ENCODE measurements around the gene LSS. TPM values are rescaled to one million over a fixed set of nuclear protein-coding genes. Genes with fewer than 3 reads are reported as not detected.
"Not testable (repeated sequence)": the region's sequence is repeated elsewhere in the genome, so short reads cannot be mapped to it uniquely, and the experiment has no call there.

The LSS gene
- total RNA-seq, 1 donor from 2014 or later: 19.7 TPM

DNA sequence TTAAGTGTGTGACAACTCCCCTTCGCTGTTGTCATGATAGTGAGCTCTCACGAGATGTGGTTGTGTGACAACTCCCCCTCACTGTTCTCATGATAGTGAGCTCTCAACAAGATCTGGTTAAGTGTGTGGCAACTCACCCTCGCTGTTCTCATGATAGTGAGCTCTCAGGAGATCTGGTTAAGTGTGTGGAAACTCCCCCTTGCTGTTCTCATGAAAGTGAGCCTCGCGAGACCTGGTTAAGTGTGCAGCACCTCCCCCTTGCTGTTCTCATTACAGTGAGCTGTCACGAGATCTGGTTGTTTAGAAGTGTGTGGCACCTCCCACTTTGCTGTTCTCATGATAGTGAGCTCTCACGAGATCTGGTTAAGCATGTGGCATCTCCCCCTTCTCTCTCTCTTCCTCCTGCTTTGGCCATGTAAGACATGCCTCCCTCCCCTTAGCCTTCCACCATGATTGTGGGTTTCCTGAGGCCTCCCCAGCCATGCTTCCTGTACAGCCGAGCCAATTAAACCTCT is 25.1 kb upstream of the LSS start:
- peak overlapping the region; percentile 61 for H3K4me3 Mint-ChIP-seq
- peak; percentile 89 for DNase-seq
- intact Hi-C loops (cut with micrococcal nuclease): loop anchor here (1.0 to 5.0 kb wide), 3 partner anchors 25 to 69 kb away; partner anchors contain the start of genes C21orf58, LSS, PCNT and YBEY
- H3K27me3 Mint-ChIP-seq: no peaks in the 10 kb centered on the region
- peaks cover 29% of the 10 kb centered on the region for H3K4me1 Mint-ChIP-seq
- no peaks in the 10 kb centered on the region for H3K9me3 Mint-ChIP-seq
- H3K36me3 Mint-ChIP-seq (ENCODE audit: low read depth): peaks cover 79% of the 10 kb centered on the region
- H3K27ac Mint-ChIP-seq: peak overlapping the region; percentile 91

DNA sequence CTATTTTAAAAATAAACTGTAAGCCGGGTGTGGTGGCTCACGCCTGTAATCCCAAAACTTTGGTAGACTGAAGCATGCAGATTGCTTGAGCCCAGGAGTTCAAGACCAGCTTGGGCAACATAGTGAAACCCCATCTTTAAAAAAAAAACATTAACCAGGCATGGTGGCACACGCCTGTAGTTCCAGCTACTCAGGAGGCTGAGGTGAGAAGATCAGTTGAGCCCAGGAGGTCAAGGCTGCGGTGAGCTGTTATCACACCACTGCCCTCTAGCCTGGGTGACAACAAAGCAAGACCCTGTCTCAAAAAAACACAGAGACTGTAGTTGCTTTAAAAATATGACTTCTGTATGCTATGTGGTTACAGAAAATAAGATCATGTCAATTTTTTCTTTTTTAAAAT is 24.3 kb upstream of the LSS start:
- intact Hi-C loops (cut with micrococcal nuclease): loop anchor here (1.0 to 5.0 kb wide), 3 partner anchors 24 to 69 kb away; partner anchors contain the start of genes C21orf58, LSS, PCNT and YBEY
- Mint-ChIP-seq H3K27ac (no peak overlapping the region), H3K9me3 (no peaks in the 10 kb centered on the region), H3K4me3 (no peak overlapping the region), H3K36me3 (ENCODE audit: low read depth) (peaks cover 77% of the 10 kb centered on the region), H3K4me1 (peaks cover 29% of the 10 kb centered on the region), H3K27me3 (no peaks in the 10 kb centered on the region)
- no peak for DNase-seq

DNA sequence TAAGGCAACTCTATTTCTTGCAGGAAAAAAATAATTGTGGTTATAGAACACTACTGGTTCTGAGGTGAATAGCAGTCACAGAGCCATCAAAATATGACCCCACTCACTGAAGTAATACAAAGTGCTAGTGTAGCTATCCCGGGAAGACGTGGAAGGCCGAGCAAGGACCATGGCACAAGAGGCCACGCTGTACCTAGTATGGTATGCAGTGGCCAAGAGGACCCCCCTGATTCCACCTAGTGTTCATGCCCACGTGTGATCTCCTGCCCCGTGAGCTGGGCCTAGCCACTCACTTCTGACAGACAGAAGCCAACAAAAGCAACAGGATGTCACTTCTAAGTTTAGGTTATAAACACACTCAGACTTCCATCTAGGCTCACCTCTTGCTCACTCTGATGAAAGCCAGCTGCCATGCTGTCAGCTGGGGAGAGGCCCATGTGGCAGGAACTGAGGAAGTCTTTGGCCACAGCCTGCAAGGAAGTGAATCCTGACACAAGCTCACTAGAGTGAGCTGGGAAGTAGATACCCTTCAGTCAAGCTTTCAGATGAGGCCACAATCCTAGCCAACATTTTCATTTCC is 21.7 kb upstream of the LSS start:
- Mint-ChIP-seq H3K36me3 (ENCODE audit: low read depth) (peaks cover 74% of the 10 kb centered on the region), H3K4me1 (peaks cover 29% of the 10 kb centered on the region), H3K27ac (peak overlapping the region; percentile 65), H3K9me3 (no peaks in the 10 kb centered on the region), H3K27me3 (no peaks in the 10 kb centered on the region), H3K4me3 (no peak overlapping the region)
- no peak for DNase-seq
- intact Hi-C loops (cut with micrococcal nuclease): loop anchor here (5.0 kb wide), 1 partner anchor 72 kb away; the partner anchor contains the start of genes C21orf58 and PCNT

DNA sequence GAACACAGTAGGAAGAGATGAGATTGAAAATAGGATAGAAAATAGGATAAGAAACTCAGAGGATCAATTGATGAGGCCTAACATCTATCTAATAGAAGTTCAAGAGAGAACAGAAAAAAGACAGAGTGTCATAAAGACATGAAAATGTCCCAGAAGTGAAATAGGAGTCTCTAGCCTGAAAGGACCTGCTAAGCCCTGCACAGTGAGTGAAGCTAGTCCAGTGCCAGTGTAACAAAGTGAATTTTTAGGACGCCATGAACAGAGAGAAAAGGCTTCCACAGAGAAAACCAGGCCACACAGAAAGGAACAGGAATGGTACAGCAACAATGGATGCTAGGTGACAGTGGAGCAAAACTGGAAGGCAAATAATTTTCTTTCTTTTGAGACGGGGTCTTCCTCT is 20.3 kb upstream of the LSS start:
- peaks cover 19% of the 10 kb centered on the region for H3K4me1 Mint-ChIP-seq
- H3K9me3 Mint-ChIP-seq: no peaks in the 10 kb centered on the region
- H3K36me3 Mint-ChIP-seq (ENCODE audit: low read depth): peaks cover 69% of the 10 kb centered on the region
- no peak for DNase-seq
- intact Hi-C loops (cut with micrococcal nuclease): no loop called here
- no peak overlapping the region for H3K27ac Mint-ChIP-seq
- H3K4me3 Mint-ChIP-seq: no peak overlapping the region
- no peaks in the 10 kb centered on the region for H3K27me3 Mint-ChIP-seq

DNA sequence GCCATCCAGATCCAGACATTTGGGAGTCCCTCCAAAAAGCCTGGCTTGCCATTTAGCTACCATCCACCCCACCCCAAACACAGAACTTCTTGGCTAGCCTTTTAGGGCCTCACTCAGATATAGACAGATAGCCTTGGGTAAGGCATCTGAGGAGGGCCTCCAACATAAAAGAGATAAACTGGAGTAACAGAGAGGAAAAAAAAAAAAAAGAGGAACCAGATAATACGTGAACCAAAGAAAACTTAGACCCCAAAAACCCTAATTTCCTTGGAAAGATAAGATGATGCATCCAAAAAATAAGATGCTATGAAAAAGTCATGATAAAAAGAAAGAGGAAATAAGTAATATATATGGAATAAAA is 19.8 kb upstream of the LSS start:
- intact Hi-C loops (cut with micrococcal nuclease): no loop called here
- Mint-ChIP-seq H3K27me3 (no peaks in the 10 kb centered on the region), H3K27ac (no peak overlapping the region), H3K4me1 (peaks cover 15% of the 10 kb centered on the region), H3K9me3 (no peaks in the 10 kb centered on the region), H3K36me3 (ENCODE audit: low read depth) (peaks cover 66% of the 10 kb centered on the region), H3K4me3 (no peak overlapping the region)
- DNase-seq: no peak

DNA sequence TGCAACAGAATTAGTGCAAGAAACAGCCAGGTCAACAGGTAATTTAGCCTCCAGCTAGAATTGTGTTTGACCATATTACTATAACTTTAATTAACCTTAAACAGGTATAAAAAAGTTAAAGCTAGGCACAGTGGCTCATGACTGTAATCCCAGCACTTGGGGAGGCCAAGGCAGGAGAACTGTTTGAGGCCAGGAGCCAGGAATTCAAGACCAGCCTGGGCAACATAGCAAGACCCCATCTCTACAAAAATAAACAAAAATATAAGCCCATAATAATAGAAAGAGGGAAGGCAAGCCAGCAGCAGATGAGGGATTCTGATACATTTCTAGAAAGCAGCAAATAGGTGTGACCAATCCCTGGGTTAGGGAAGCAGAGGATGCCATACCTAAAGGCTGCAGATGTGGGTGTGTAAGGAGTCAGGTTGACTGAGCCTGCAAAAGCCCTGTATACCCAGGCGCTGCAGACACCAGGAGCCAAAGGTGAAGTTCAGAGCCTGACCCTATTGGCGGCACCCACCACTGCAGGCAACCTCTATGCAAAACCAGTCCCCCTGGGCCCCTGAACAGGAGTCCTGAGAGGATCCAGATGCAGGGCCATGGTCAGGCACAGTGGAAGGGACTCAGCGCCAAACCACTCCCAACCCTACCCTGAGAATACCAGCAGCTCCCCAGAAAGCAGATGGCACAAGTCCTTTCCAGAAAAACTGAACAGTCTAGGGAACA is 19.3 kb upstream of the LSS start:
- no peaks in the 10 kb centered on the region for H3K9me3 Mint-ChIP-seq
- no peaks in the 10 kb centered on the region for H3K27me3 Mint-ChIP-seq
- H3K36me3 Mint-ChIP-seq (ENCODE audit: low read depth): peaks cover 65% of the 10 kb centered on the region
- intact Hi-C loops (cut with micrococcal nuclease): no loop called here
- peaks cover 12% of the 10 kb centered on the region for H3K4me1 Mint-ChIP-seq
- H3K4me3 Mint-ChIP-seq: no peak overlapping the region
- no peak overlapping the region for H3K27ac Mint-ChIP-seq
- DNase-seq: no peak

DNA sequence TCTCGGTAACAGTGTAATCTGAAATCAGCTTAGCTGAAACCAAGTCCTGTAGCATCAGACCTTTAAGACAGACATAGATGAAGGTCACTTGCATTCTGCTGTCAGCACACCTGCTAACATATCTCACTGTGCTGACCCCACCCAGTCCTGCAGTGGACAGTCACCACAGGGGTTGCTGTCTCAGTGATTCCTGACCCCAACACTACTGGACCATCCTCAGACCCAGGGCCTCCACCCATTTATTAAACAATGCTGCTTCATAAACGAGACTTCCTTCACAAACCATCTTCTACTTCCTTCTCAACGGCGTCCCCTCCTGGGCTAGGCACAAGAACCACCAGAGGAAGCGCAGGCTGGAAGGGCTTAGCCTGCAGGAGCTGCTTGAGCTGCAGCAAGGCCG is 17.8 kb upstream of the LSS start:
- Mint-ChIP-seq H3K4me3 (no peak overlapping the region), H3K27ac (no peak overlapping the region), H3K27me3 (no peaks in the 10 kb centered on the region), H3K4me1 (peaks cover 10% of the 10 kb centered on the region), H3K36me3 (ENCODE audit: low read depth) (peaks cover 69% of the 10 kb centered on the region), H3K9me3 (no peaks in the 10 kb centered on the region)
- intact Hi-C loops (cut with micrococcal nuclease): no loop called here
- DNase-seq: no peak

DNA sequence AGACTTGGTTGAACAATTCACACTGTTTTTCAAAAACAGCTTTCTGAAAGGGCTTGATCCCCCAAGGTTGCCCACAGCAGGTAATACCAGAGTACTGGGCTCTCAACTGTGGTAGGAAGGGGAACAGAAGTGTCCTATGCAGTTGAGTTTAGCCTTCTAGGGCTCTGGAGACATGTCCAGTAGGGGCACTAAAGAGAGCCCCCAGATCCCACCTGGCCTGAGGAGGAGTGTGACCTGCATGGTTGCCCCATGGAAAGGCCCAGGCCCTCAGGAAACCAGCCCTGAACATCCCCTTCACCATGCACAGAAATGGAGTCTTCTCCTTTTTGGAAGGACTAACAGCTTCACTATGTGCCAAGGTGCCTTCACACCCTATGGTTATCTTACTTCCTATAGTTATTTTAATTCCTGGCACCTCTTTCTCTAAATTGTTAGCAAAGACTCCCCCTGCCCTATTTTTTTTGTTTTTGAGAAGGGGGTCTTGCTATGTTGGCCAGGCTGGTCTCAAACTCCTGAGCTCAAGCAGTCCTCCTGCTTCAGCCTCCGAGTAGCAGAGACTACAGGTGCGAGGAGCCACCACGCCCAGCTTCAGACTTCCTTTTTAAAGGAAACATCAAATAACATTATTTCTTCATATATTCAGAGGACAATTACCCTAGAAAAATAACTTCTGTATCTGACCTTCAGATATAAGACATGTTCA is 16.8 kb upstream of the LSS start:
- Mint-ChIP-seq H3K4me1 (peaks cover 5% of the 10 kb centered on the region), H3K36me3 (ENCODE audit: low read depth) (peaks cover 70% of the 10 kb centered on the region), H3K9me3 (no peaks in the 10 kb centered on the region), H3K27ac (no peak overlapping the region), H3K27me3 (no peaks in the 10 kb centered on the region), H3K4me3 (no peak overlapping the region)
- intact Hi-C loops (cut with micrococcal nuclease): no loop called here
- no peak for DNase-seq

DNA sequence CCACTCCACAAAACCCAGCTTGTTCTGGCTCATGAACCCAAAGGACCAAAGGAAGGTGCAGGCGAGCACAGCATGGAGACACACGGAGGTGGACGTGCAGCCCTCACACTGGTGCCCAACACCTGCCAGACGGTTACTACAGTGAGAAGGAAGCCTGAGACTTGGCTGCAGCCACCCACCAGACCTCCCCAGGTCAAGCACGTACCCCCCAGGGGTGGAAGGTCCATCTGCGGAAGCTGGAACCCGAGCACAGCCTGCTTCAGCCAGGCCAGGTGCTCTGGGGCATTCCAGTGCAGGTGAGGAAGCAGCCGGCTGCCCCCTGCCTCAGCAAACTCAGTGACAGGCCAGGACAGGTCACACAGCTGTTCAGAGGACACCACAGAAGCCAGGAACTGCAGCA is 16.0 kb upstream of the LSS start:
- Mint-ChIP-seq H3K27me3 (no peaks in the 10 kb centered on the region), H3K4me1 (peaks cover 2% of the 10 kb centered on the region), H3K4me3 (no peak overlapping the region), H3K27ac (no peak overlapping the region), H3K36me3 (ENCODE audit: low read depth) (peaks cover 69% of the 10 kb centered on the region), H3K9me3 (no peaks in the 10 kb centered on the region)
- no peak for DNase-seq
- intact Hi-C loops (cut with micrococcal nuclease): no loop called here

DNA sequence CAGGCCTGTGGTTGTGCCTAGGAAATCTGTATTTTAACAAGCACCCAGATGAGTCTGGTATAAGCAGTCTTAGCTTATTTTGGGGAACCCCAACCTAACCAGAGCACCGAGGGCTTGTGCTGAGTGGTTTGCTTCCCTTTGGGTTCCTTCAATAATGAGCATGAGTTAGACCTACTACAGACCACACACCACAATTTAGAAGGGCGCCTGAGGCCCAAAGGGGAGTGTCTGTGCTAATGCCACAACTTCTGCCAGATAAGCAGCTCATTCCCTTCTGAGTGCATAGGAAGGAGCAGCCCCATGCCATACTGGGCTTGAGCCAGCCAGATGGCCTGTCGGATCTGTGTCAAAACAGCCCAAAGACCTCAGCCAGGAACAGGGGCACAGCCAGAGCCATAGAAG is 15.4 kb upstream of the LSS start:
- H3K4me3 Mint-ChIP-seq: no peak overlapping the region
- no peaks in the 10 kb centered on the region for H3K9me3 Mint-ChIP-seq
- no peak overlapping the region for H3K27ac Mint-ChIP-seq
- H3K4me1 Mint-ChIP-seq: peaks cover 4% of the 10 kb centered on the region
- peaks cover 67% of the 10 kb centered on the region for H3K36me3 Mint-ChIP-seq (ENCODE audit: low read depth)
- no peaks in the 10 kb centered on the region for H3K27me3 Mint-ChIP-seq
- no peak for DNase-seq
- intact Hi-C loops (cut with micrococcal nuclease): no loop called here

DNA sequence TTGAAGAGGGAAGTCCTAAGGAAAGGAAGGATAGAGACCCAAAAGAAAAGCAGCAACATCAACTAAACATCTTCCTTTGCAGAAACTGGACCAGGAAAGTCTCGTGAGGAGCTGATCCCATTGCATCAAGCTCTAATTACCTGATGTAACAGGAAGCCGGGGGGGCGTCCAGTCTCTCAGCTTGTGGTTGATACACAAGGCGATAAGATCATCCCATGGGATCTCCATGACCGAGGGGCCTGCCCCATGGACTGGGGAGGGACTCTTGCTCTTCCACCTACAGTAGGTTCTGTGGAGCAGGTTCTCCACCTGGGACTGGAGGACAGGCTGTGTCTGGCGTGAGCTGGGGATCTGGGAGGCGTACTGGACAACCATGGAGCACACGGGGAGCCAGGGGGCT is 14.8 kb upstream of the LSS start:
- peaks cover 69% of the 10 kb centered on the region for H3K36me3 Mint-ChIP-seq (ENCODE audit: low read depth)
- H3K27me3 Mint-ChIP-seq: no peaks in the 10 kb centered on the region
- DNase-seq: no peak
- H3K4me1 Mint-ChIP-seq: peaks cover 4% of the 10 kb centered on the region
- no peak overlapping the region for H3K4me3 Mint-ChIP-seq
- intact Hi-C loops (cut with micrococcal nuclease): no loop called here
- H3K27ac Mint-ChIP-seq: peak overlapping the region; percentile 55
- no peaks in the 10 kb centered on the region for H3K9me3 Mint-ChIP-seq

DNA sequence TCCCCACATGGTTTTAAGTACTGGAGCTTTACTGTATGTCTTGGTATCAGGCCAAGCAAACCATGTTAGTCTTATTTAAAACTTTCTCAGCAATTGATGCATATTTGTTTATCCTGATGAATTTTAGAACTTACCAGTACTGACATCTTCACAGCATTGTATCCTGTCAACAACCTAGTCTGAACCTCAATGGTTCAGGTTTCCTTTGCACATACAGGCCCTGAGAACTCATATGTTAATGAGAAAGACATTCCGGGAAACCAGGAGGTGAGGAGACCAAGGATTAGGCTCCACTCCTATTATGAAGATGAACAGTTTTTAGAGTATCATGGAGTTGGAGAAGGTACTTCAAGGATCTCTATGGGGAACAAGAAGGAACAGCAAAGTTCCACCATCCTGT is 13.0 kb upstream of the LSS start:
- DNase-seq; H3K9me3 Mint-ChIP-seq; H3K4me3 Mint-ChIP-seq; H3K27ac Mint-ChIP-seq; H3K4me1 Mint-ChIP-seq; intact Hi-C loops (cut with micrococcal nuclease); H3K27me3 Mint-ChIP-seq: not testable (repeated sequence)
- peaks cover 63% of the 10 kb centered on the region for H3K36me3 Mint-ChIP-seq (ENCODE audit: low read depth)

DNA sequence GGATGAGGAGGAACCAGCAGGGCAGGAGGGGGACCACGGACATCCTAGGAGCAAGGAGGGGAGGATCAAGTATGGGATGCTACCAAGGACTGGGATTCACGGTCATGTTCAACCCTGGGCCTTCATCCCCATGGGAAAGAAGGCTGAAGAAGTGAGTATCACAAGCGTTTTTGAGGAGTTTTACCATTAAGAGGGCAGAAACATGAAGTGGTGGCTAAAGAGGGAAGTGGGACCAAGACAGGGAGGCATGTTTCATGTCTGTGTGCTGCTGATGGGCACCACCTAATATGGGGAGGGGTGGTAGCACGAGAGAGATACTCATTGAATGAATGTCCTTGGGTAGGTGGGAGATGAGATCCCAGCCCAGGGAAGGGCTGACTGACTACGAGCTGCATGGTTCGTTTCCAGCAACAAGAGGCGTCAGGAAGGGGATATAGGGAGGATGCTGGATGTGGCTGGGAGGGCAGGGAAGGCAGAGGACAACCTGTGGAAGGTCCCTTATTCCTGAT is 11.3 kb upstream of the LSS start:
- H3K27me3 Mint-ChIP-seq: no peaks in the 10 kb centered on the region
- intact Hi-C loops (cut with micrococcal nuclease): no loop called here
- H3K27ac Mint-ChIP-seq: no peak overlapping the region
- H3K36me3 Mint-ChIP-seq (ENCODE audit: low read depth): peaks cover 69% of the 10 kb centered on the region
- H3K4me3 Mint-ChIP-seq: no peak overlapping the region
- H3K9me3 Mint-ChIP-seq: no peaks in the 10 kb centered on the region
- peaks cover 5% of the 10 kb centered on the region for H3K4me1 Mint-ChIP-seq
- DNase-seq: no peak

DNA sequence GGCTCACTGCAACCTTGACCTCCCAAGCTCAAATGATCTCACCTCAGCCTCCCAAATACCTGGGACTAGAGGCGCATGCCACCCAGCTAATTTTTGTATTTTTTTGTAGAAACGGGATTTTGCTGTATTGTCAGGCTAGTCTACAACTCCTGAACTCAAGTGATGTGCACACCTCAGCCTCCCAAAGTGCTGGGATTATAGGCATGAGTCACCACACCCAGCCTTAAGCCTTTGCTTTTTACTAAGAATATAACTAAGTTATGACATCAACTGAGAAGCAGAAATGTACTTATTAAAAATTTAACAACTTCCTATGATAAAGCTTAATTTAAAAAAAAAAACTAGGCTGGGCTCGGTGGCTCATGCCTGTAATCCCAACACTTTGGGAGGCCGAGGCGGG is 8.9 kb upstream of the LSS start:
- no peak overlapping the region for H3K27ac Mint-ChIP-seq
- H3K4me3 Mint-ChIP-seq: no peak overlapping the region
- peaks cover 20% of the 10 kb centered on the region for H3K4me1 Mint-ChIP-seq
- intact Hi-C loops (cut with micrococcal nuclease): no loop called here
- H3K27me3 Mint-ChIP-seq: no peaks in the 10 kb centered on the region
- H3K9me3 Mint-ChIP-seq: no peaks in the 10 kb centered on the region
- peaks cover 74% of the 10 kb centered on the region for H3K36me3 Mint-ChIP-seq (ENCODE audit: low read depth)
- no peak for DNase-seq
